ENCODE results near the gene SPECC1. TPM values are rescaled to one million over a fixed set of nuclear protein-coding genes. Genes with fewer than 3 reads are reported as not detected.

Gene SPECC1
- total and polyA plus RNA-seq, 9 of the 15 experiments (the other 6 are each of a cell fraction or from before 2014, with no cell fraction given) = 2.4 to 19.6 (median 14.7) TPM

- no peak for TF ChIP-seq RAD21 (CRISPR knock-in tag; conservative IDR thresholded peaks at IDR 0.05 in 1 of 2, IDR thresholded peaks at IDR 0.05 in 1 of 2)
- no peak for TF ChIP-seq BCLAF1 (IDR thresholded peaks at IDR 0.05; ENCODE audit: borderline replicate concordance in 1 of 2, control insufficient read depth in 1 of 2, low read depth in 2 of 2, low read length in 1 of 2)
- TF ChIP-seq MTA2 (IDR thresholded peaks at IDR 0.05; ENCODE audit: low read depth) = no peak
- no peak for TF ChIP-seq NFXL1 (CRISPR knock-in tag; IDR thresholded peaks at IDR 0.05)
- TF ChIP-seq, protein P1, sequence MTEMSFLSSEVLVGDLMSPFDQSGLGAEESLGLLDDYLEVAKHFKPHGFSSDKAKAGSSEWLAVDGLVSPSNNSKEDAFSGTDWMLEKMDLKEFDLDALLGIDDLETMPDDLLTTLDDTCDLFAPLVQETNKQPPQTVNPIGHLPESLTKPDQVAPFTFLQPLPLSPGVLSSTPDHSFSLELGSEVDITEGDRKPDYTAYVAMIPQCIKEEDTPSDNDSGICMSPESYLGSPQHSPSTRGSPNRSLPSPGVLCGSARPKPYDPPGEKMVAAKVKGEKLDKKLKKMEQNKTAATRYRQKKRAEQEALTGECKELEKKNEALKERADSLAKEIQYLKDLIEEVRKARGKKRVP (CRISPR knock-in tag; IDR thresholded peaks at IDR 0.05) = no peak
- TF ChIP-seq, protein P2, sequence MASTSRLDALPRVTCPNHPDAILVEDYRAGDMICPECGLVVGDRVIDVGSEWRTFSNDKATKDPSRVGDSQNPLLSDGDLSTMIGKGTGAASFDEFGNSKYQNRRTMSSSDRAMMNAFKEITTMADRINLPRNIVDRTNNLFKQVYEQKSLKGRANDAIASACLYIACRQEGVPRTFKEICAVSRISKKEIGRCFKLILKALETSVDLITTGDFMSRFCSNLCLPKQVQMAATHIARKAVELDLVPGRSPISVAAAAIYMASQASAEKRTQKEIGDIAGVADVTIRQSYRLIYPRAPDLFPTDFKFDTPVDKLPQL (IDR thresholded peaks at IDR 0.05; ENCODE audit: extremely low read depth, insufficient read length) = no peak
- no peak for TF ChIP-seq NUFIP1 (IDR thresholded peaks at IDR 0.05; ENCODE audit: partially characterized antibody)
- TF ChIP-seq, protein P3, sequence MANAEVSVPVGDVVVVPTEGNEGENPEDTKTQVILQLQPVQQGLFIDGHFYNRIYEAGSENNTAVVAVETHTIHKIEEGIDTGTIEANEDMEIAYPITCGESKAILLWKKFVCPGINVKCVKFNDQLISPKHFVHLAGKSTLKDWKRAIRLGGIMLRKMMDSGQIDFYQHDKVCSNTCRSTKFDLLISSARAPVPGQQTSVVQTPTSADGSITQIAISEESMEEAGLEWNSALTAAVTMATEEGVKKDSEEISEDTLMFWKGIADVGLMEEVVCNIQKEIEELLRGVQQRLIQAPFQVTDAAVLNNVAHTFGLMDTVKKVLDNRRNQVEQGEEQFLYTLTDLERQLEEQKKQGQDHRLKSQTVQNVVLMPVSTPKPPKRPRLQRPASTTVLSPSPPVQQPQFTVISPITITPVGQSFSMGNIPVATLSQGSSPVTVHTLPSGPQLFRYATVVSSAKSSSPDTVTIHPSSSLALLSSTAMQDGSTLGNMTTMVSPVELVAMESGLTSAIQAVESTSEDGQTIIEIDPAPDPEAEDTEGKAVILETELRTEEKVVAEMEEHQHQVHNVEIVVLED (CRISPR knock-in tag; IDR thresholded peaks at IDR 0.05) = no peak
- TF ChIP-seq HDAC1 (IDR thresholded peaks at IDR 0.05) = peak in 1 of 2 experiments; percentile 43; a peak in 1 of 4 replicates
- TF ChIP-seq, protein P4, sequence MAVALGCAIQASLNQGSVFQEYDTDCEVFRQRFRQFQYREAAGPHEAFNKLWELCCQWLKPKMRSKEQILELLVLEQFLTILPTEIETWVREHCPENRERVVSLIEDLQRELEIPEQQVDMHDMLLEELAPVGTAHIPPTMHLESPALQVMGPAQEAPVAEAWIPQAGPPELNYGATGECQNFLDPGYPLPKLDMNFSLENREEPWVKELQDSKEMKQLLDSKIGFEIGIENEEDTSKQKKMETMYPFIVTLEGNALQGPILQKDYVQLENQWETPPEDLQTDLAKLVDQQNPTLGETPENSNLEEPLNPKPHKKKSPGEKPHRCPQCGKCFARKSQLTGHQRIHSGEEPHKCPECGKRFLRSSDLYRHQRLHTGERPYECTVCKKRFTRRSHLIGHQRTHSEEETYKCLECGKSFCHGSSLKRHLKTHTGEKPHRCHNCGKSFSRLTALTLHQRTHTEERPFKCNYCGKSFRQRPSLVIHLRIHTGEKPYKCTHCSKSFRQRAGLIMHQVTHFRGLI (CRISPR knock-in tag; IDR thresholded peaks at IDR 0.05) = no peak
- TF ChIP-seq MCM3 (IDR thresholded peaks at IDR 0.05) = no peak
- TF ChIP-seq, protein P5, sequence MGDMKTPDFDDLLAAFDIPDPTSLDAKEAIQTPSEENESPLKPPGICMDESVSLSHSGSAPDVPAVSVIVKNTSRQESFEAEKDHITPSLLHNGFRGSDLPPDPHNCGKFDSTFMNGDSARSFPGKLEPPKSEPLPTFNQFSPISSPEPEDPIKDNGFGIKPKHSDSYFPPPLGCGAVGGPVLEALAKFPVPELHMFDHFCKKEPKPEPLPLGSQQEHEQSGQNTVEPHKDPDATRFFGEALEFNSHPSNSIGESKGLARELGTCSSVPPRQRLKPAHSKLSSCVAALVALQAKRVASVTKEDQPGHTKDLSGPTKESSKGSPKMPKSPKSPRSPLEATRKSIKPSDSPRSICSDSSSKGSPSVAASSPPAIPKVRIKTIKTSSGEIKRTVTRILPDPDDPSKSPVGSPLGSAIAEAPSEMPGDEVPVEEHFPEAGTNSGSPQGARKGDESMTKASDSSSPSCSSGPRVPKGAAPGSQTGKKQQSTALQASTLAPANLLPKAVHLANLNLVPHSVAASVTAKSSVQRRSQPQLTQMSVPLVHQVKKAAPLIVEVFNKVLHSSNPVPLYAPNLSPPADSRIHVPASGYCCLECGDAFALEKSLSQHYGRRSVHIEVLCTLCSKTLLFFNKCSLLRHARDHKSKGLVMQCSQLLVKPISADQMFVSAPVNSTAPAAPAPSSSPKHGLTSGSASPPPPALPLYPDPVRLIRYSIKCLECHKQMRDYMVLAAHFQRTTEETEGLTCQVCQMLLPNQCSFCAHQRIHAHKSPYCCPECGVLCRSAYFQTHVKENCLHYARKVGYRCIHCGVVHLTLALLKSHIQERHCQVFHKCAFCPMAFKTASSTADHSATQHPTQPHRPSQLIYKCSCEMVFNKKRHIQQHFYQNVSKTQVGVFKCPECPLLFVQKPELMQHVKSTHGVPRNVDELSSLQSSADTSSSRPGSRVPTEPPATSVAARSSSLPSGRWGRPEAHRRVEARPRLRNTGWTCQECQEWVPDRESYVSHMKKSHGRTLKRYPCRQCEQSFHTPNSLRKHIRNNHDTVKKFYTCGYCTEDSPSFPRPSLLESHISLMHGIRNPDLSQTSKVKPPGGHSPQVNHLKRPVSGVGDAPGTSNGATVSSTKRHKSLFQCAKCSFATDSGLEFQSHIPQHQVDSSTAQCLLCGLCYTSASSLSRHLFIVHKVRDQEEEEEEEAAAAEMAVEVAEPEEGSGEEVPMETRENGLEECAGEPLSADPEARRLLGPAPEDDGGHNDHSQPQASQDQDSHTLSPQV (IDR thresholded peaks at IDR 0.05) = peak; percentile 78
Measured at GRCh38 chr17:19977293-19978208, 31.6 kb upstream of the SPECC1 start, which contains the start of gene AKAP10 (continued).
